HG03432 (cell line): ENCODE results near the gene PDGFRB.
"Not testable (repeated sequence)": the region's sequence is repeated elsewhere in the genome, so short reads cannot be mapped to it uniquely, and the experiment has no call there.

Experiments
- ATAC-seq: cut with Tn5 transposase; IDR thresholded peaks from one replicate; pipeline ENCODE4 v1.9.1; 2021; ENCODE audit warnings: mild to moderate bottlenecking, moderate library complexity; ENCODE audit not compliant: unreplicated experiment

The PDGFRB gene

GRCh38 chr5:150101023-150101422, 54.6 kb downstream of the PDGFRB start:
- ATAC-seq: no peak

GRCh38 chr5:150097152-150097551, 58.5 kb downstream of the PDGFRB start:
- no peak for ATAC-seq

- ATAC-seq: peak; percentile 72
Observed at GRCh38 chr5:150092159-150092787, 63.4 kb downstream of the PDGFRB start.

GRCh38 chr5:150085950-150086715, 69.5 kb downstream of the PDGFRB start, which contains the start of gene CSF1R:
CSF1R (minus strand) TSS chr5:150086554; CDS start chr5:150086427, 127 bp downstream.
- ATAC-seq: no peak

GRCh38 chr5:150085191-150085912, 70.3 kb downstream of the PDGFRB start:
- no peak for ATAC-seq

- not testable (repeated sequence) for ATAC-seq
Observed at GRCh38 chr5:150084754-150085153, 70.9 kb downstream of the PDGFRB start.

- ATAC-seq: no peak
Observed at GRCh38 chr5:150082889-150083288, 72.8 kb downstream of the PDGFRB start.

GRCh38 chr5:150082374-150082773, 73.3 kb downstream of the PDGFRB start:
- ATAC-seq: peak; percentile 33

- ATAC-seq: peak; percentile 88
Observed at GRCh38 chr5:150081541-150082283, 73.9 kb downstream of the PDGFRB start.

- ATAC-seq: no peak
Observed at GRCh38 chr5:150080696-150081435, 74.8 kb downstream of the PDGFRB start.

- ATAC-seq: no peak
Observed at GRCh38 chr5:150079909-150080461, 75.7 kb downstream of the PDGFRB start.

GRCh38 chr5:150078802-150079689, 76.6 kb downstream of the PDGFRB start:
- ATAC-seq: no peak

- ATAC-seq: no peak
Observed at GRCh38 chr5:150077996-150078801, 77.4 kb downstream of the PDGFRB start.

- no peak for ATAC-seq
Observed at GRCh38 chr5:150077060-150077459, 78.6 kb downstream of the PDGFRB start.

GRCh38 chr5:150075806-150076205, 79.8 kb downstream of the PDGFRB start:
- ATAC-seq: no peak

- no peak for ATAC-seq
Observed at GRCh38 chr5:150075233-150075632, 80.4 kb downstream of the PDGFRB start.

- no peak for ATAC-seq
Observed at GRCh38 chr5:150073677-150074076, 82.0 kb downstream of the PDGFRB start.

GRCh38 chr5:150073086-150073625, 82.5 kb downstream of the PDGFRB start:
- no peak for ATAC-seq
